Hematopoietic multipotent progenitor cell treated with erythropoietin and hydrocortisone succinate and interleukin-3 and kit ligand, for 15 days (in vitro differentiated cells): ENCODE measurements around the gene ATP2A2.
"Not testable (repeated sequence)": the region's sequence is repeated elsewhere in the genome, so short reads cannot be mapped to it uniquely, and the experiment has no call there.

Experiments
- DNase-seq: peaks from one replicate; pipeline ENCODE4 v3.0.0-alpha.2; 2015; ENCODE audit warnings: low spot score

The ATP2A2 gene

DNA sequence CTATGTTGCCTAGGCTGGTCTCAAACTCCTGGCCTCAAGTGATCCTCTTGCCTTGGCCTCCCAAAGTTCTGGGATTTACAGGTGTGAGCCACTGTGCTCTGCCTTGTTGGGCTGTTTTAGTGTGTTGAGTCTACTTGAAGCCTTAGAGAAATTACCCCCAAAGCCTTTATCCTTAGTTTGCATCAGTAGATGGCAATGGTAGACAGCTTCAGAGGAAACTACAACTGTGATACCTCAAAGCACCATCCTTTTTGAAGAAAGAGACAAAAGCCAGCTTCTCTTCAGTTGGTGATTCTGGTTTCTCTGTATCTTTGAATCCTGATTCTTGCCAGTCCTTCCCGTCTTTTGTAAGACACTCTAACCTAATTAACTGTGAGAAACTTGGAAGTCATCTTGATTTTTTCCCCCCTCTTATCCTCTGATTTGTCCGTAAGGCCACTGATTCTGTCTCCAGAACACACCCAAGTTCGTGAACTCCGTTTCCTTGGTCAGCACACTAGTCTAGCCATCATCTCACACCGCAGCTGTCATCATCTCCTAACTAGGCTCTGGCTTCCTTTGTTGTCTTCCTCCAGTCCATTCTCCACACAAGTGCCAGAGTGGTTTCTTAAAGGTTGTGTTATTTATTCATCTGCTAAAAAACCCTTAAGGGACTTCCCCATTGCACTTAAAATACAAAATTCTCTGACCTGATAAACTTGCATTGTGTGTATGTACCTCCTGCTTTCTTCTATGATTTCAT, 20.2 kb downstream of the ATP2A2 start:
- DNase-seq, result no peak

DNA sequence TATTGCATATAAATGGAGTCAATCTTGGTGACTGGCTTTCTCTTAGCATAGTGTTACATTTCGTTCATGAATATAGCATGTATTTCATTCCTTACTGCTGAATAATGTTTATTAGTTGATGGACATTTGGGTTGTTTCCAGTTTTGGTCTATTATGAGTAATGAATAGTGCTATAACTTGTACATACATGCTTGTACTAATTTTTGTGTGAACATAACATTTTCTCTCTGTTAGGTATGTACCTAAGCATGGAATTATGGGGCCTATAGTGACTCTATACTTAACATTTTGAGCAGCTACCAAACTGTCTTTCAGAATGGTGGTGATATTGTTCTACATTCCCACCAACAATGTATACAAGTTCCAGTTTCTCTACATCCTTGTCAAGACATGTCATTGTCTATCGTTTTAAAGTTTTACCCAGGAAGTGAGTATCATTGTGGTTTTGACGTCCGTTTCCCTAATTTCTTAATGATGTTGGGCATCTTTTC, 23.1 kb downstream of the ATP2A2 start:
- no peak for DNase-seq

- DNase-seq, result no peak
Observed at GRCh38 chr12:110307372-110307771, 26.3 kb downstream of the ATP2A2 start.

DNA sequence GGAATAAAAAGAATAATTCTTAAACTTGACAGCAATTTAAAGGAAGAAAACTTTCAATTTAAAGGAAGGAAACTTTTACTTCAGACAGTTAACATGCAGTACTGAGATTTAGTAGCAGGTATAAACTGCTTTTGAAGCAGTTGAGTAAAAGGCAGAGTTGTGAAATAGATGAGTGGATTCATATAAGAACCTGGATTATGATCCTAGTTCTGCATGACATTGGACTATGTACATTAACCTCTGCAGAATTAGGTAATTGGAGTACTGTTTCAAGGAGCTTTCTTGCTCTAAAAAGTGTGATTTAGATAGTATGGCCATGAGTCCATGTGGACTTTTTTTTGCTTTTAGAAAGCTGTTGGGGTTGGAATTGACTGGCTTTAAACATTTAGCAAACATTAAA, 29.7 kb downstream of the ATP2A2 start:
- no peak for DNase-seq

DNA sequence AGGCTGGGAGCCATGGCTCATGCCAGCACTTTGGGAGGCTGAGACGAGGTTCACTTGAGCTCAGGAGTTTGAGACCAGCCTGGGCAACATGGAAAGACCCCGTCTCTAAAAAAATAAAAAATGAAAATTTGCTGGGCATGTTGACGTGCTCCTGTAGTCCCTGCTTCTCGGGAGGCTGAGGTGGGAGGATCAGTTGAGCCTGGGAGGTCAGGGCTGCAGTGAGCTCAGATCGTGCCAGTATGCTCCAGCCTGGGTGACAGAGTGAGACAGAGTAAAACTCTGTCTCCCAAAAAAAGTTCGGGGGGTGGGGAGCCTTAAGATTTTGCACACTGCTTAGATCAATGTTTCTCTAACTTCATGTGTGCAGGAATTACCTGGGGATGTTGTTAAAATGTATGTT, 30.9 kb downstream of the ATP2A2 start:
- DNase-seq, result no peak

DNA sequence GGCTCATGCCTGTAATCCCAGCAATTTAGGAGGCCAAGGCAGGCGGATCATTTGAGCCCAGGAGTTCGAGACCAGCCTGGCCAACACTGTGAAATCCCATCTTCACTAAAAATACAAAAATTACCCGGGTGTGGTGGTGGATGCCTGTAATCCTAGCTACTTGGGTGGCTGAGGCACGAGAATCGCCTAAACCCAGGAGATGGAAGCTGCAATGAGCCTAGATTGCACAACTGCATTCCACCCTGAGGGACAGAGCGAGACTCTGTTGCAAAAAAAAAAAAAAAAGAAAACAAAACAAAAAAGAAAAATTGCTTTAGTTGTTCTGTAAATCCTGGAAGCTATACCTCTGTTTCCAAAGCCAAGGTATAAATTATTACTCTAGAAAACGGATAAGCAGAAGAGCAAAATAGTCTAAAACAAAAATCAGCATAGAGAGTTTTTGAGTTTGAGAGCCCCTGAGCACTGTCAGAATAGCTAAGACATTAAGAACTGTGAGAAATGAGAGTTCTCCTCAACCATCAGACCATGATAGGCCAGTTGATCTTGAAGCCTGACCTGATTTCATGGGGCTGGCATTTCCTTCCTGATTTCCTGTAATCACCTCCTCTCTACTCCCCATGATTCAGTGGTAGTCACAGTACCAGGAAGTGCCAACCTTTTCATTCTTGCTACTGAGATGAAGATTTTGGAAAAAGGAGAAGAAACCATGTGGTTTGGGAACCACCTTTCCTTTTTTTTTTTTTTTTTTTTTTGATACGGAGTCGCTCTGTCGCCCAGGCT, 31.7 kb downstream of the ATP2A2 start:
- no peak for DNase-seq

- no peak for DNase-seq
Observed at GRCh38 chr12:110314308-110314707, 33.3 kb downstream of the ATP2A2 start.

DNA sequence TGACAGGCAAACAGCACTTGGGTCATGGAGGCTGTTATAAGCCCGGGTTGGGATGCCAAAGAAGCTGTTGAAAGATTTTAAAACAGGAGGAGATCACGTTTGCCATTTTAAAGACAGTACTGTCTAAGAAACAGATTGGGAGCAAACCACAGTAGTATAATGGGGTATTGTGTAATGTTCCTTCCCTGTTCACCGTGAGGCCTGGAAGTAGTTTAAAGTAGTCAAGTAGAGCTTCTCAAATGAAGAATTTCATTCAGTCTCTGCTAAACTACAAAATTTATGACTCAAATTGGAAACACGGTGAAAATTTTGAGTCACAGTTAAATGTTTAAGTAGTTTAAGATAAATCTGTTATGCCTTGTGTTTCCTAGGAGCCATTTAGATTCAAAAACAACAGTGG, 35.8 kb downstream of the ATP2A2 start:
- DNase-seq, result no peak

GRCh38 chr12:110317911-110318310, 36.9 kb downstream of the ATP2A2 start:
- DNase-seq, result no peak

- no peak for DNase-seq
Observed at GRCh38 chr12:110320550-110320949, 39.5 kb downstream of the ATP2A2 start.

- no peak for DNase-seq
Observed at GRCh38 chr12:110329710-110330109, 48.7 kb downstream of the ATP2A2 start.

DNA sequence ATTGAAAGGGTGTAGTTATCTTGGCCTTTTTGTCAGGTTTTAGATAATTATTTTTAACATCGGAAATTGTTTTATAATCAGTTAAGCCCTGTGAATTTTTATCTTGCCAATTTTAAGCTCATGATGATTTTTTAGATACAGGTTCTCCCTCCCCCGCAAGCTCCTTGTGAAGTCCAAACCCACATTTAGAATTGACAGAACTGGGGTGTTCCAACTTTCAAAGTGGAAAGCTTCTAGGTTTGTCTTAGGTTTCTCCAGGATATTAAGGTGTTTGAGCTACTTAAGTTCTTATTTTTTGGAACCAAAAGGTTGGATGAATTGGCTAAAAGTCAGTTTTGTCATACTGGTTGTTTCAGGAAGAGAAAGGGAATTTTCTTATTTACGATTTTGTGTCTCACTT, 49.1 kb downstream of the ATP2A2 start:
- no peak for DNase-seq

GRCh38 chr12:110330544-110330943, 49.5 kb downstream of the ATP2A2 start:
- DNase-seq, result no peak

GRCh38 chr12:110333201-110333600, 52.2 kb downstream of the ATP2A2 start:
- no peak for DNase-seq

- DNase-seq, result no peak
Observed at GRCh38 chr12:110335481-110336045, 54.5 kb downstream of the ATP2A2 start.

- DNase-seq, result no peak
Observed at GRCh38 chr12:110337912-110338710, 57.1 kb downstream of the ATP2A2 start.

GRCh38 chr12:110338754-110339153, 57.7 kb downstream of the ATP2A2 start:
- DNase-seq, result no peak

DNA sequence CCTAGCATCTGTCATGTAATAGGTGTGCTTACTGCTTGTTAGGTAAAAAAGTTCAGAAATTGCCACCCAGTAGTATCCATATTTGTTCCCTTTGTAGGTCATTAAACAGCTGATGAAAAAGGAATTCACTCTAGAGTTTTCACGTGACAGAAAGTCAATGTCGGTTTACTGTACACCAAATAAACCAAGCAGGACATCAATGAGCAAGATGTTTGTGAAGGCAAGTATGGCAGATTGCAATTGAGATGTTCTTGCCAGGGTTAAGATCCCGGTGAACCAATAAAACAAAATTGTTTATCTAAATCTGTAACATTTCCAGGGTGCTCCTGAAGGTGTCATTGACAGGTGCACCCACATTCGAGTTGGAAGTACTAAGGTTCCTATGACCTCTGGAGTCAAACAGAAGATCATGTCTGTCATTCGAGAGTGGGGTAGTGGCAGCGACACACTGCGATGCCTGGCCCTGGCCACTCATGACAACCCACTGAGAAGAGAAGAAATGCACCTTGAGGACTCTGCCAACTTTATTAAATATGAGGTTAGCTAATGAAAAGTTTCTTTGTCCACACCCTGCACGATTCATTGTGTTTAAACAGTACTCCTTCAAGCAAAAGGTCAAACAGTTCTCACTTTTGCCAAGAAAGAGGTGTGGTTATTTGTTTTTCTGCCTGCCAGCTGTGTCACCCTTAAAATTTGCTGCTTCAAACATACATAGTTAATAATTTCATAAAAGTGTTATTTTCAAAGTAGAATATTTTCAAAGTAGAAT, 58.3 kb downstream of the ATP2A2 start:
- no peak for DNase-seq

DNA sequence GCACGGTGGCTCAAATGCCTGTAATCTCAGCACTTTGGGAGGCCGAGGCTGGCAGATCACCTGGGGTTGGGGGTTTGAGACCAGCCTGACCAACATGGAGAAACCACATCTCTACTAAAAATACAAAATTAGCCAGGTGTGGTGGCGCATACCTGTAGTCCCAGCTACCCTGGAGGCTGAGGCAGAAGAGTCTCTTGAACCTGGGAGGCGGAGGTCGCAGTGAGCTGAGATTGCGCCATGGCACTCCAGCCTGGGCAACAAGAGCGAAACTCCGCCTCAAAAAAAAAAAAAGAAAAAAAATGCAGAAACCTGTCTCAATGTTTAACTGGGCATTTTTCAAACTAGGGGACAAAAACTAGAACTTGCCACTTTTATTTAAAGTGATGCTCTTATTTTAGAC, 59.2 kb downstream of the ATP2A2 start:
- DNase-seq, result not testable (repeated sequence)

DNA sequence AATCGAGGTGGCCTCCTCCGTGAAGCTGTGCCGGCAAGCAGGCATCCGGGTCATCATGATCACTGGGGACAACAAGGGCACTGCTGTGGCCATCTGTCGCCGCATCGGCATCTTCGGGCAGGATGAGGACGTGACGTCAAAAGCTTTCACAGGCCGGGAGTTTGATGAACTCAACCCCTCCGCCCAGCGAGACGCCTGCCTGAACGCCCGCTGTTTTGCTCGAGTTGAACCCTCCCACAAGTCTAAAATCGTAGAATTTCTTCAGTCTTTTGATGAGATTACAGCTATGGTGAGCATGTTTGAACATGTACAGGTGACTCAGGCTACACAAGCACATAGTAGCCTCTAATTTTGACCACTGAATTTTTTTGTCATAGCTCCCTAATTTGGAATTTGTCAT, 59.7 kb downstream of the ATP2A2 start:
- no peak for DNase-seq

DNA sequence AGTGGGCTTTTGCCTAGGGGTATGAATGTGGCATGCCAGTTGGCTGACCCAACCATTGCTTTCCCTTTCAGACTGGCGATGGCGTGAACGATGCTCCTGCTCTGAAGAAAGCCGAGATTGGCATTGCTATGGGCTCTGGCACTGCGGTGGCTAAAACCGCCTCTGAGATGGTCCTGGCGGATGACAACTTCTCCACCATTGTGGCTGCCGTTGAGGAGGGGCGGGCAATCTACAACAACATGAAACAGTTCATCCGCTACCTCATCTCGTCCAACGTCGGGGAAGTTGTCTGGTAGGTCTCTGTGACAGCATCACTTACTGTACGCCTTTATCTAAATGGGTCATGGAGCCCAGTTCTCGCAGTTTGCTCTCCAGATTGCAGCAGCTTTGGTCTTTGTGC, 61.1 kb downstream of the ATP2A2 start:
- no peak for DNase-seq

DNA sequence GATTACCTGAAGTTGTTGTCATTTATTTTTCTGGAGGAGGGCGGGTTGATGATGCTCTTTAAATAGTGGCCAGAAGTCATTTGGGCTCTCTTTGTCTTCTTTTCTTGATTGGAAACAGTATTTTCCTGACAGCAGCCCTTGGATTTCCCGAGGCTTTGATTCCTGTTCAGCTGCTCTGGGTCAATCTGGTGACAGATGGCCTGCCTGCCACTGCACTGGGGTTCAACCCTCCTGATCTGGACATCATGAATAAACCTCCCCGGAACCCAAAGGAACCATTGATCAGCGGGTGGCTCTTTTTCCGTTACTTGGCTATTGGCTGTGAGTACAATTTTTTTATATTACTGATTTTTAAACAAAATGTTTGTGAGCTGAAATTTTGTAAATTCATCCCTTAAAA, 62.1 kb downstream of the ATP2A2 start:
- DNase-seq, result no peak
